ENCODE results near the gene LBH. TPM values are rescaled to one million over a fixed set of nuclear protein-coding genes. Genes with fewer than 3 reads are reported as not detected.

LBH gene
- polyA plus RNA-seq, 1 donor = 28.6 TPM

- no peak for DNase-seq
These were observed 4.7 kb downstream of the LBH start for GRCh38 chr2:30235859-30236535.

- DNase-seq = no peak
These were observed 5.4 kb downstream of the LBH start for GRCh38 chr2:30236591-30237238.

- no peak for DNase-seq
These were observed 6.1 kb downstream of the LBH start for GRCh38 chr2:30237239-30237965.

- no peak for DNase-seq
These were observed 6.8 kb downstream of the LBH start for GRCh38 chr2:30237966-30238800.

GRCh38 chr2:30239308-30239985, 8.1 kb downstream of the LBH start:
- DNase-seq = peak; percentile 87

GRCh38 chr2:30239986-30240752, 8.8 kb downstream of the LBH start:
- DNase-seq = no peak

- no peak for DNase-seq
These were observed 11.9 kb downstream of the LBH start for GRCh38 chr2:30243231-30243630.

GRCh38 chr2:30245364-30245763, 14.0 kb downstream of the LBH start:
- DNase-seq = no peak

- no peak for DNase-seq
These were observed 17.5 kb downstream of the LBH start for GRCh38 chr2:30248791-30249190.

GRCh38 chr2:30249354-30249753, 18.0 kb downstream of the LBH start:
- no peak for DNase-seq

- no peak for DNase-seq
These were observed 19.1 kb downstream of the LBH start for GRCh38 chr2:30250421-30250820.

- DNase-seq = peak; percentile 49
These were observed 21.7 kb downstream of the LBH start for GRCh38 chr2:30252723-30253701.

GRCh38 chr2:30253873-30254684, 22.7 kb downstream of the LBH start:
- no peak for DNase-seq

GRCh38 chr2:30254685-30255001, 23.3 kb downstream of the LBH start:
- no peak for DNase-seq

GRCh38 chr2:30255026-30255425, 23.7 kb downstream of the LBH start:
- DNase-seq = no peak

- no peak for DNase-seq
These were observed 24.4 kb downstream of the LBH start for GRCh38 chr2:30255466-30256408.

- no peak for DNase-seq
These were observed 26.2 kb downstream of the LBH start for GRCh38 chr2:30257266-30258214.
